Esophagus squamous epithelium (tissue), 4 donors: Measurements from ENCODE around the gene ZNF552.

Source experiments
- POLR2A ChIP-seq, 4 donors: fragments of 450-650 bp; IDR thresholded peaks; one replicate each; pipeline ENCODE4 v1.6.1; 2017; ENCODE audit warnings: antibody characterized with exemption in 4 of 4, mild to moderate bottlenecking in 4 of 4, moderate library complexity in 3 of 4
- TF ChIP-seq, protein P1 (sequence below), 6 experiments: fragments of 450-650 bp in 4 of 6; fragments of 200-600 bp in 2 of 6; sonication (generic) in 2 of 6; IDR thresholded peaks; one replicate each; pipeline ENCODE4 v1.5.1; 2016 to 2019; ENCODE audit warnings: antibody characterized with exemption in 6 of 6, mild to moderate bottlenecking in 4 of 6, moderate library complexity in 4 of 6

DNA sequence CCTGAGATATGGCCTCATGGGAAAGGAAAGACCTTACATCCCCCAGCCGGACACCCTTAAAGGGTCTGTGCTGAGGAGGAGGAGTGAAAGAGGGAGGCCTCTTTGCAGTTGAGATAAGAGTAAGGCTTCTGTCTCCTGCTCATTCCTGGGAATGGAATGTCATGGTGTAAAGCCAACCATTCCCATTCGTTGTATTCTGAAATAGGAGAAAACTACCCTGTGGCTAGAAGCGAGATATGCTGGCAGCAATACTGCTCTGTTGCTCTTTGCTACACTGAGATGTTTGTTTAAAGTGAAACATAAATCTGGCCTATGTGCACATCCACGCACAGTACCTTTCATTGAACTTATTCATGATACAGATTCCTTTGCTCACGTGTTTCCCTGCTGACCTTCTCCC lies 14.6 kb upstream of the ZNF552 start:
- TF ChIP-seq, protein P1, sequence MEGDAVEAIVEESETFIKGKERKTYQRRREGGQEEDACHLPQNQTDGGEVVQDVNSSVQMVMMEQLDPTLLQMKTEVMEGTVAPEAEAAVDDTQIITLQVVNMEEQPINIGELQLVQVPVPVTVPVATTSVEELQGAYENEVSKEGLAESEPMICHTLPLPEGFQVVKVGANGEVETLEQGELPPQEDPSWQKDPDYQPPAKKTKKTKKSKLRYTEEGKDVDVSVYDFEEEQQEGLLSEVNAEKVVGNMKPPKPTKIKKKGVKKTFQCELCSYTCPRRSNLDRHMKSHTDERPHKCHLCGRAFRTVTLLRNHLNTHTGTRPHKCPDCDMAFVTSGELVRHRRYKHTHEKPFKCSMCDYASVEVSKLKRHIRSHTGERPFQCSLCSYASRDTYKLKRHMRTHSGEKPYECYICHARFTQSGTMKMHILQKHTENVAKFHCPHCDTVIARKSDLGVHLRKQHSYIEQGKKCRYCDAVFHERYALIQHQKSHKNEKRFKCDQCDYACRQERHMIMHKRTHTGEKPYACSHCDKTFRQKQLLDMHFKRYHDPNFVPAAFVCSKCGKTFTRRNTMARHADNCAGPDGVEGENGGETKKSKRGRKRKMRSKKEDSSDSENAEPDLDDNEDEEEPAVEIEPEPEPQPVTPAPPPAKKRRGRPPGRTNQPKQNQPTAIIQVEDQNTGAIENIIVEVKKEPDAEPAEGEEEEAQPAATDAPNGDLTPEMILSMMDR (IDR thresholded peaks at IDR 0.05), result no peak
- no peak for TF ChIP-seq POLR2A (IDR thresholded peaks at IDR 0.05)
